GM12865 (cell line): ENCODE data around the gene KCTD2.
A peak's percentile ranks its signal among the peaks of the same experiment; 100 is the strongest.

Experiments
- DNase-seq: peaks from one replicate; pipeline ENCODE4 v3.0.0; 2010; ENCODE audit warnings: low read depth
- H3K4me3 ChIP-seq: 2 replicates; pipeline ENCODE4 v1.5.1; 2011; ENCODE audit warnings: mild to moderate bottlenecking, low read depth, low read length, control low read depth
- TF ChIP-seq, protein P1 (sequence below): IDR thresholded peaks from 2 replicates; pipeline ENCODE4 v1.5.1; 2011; ENCODE audit warnings: low read length, control low read depth, low read depth, inconsistent platforms; ENCODE audit not compliant: insufficient read depth; ENCODE audit errors: missing control alignments

Gene KCTD2

GRCh38 chr17:75105126-75106080 is 58.4 kb downstream of the KCTD2 start:
- peak; percentile 71 for DNase-seq
- TF ChIP-seq, protein P1, sequence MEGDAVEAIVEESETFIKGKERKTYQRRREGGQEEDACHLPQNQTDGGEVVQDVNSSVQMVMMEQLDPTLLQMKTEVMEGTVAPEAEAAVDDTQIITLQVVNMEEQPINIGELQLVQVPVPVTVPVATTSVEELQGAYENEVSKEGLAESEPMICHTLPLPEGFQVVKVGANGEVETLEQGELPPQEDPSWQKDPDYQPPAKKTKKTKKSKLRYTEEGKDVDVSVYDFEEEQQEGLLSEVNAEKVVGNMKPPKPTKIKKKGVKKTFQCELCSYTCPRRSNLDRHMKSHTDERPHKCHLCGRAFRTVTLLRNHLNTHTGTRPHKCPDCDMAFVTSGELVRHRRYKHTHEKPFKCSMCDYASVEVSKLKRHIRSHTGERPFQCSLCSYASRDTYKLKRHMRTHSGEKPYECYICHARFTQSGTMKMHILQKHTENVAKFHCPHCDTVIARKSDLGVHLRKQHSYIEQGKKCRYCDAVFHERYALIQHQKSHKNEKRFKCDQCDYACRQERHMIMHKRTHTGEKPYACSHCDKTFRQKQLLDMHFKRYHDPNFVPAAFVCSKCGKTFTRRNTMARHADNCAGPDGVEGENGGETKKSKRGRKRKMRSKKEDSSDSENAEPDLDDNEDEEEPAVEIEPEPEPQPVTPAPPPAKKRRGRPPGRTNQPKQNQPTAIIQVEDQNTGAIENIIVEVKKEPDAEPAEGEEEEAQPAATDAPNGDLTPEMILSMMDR: peak; percentile 77
- H3K4me3 ChIP-seq: no peak overlapping the region

DNA sequence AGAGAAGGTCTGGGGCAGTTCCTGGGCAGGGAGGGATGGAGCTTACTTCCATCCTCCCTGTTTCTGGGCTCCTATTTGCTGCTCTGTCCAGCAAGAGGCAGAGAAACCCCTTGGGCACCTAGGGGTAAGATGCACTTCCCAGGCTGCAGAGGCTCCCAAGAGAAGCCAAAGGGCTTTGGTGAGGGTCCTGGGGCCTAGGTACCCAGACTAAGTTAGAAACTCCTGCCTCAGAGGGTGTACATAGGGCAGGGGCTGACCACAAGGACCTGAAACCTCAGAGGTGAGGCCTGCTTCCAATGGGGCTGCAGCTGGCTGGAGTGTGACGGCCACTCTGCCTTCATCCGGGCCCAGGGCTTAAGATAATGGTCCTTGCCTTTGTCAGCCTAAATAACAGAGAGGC is 61.2 kb downstream of the KCTD2 start:
- DNase-seq: no peak
- no peak overlapping the region for H3K4me3 ChIP-seq
- TF ChIP-seq, protein P1: no peak

- TF ChIP-seq, protein P1: no peak
- no peak for DNase-seq
- H3K4me3 ChIP-seq: peak overlapping the region; percentile 93
These were observed 62.0 kb downstream of the KCTD2 start for GRCh38 chr17:75109046-75109406.

- peak within 1 kb of the TSS; percentile 93 for H3K4me3 ChIP-seq
- TF ChIP-seq, protein P1: no peak
- peak; percentile 93 for DNase-seq
These were observed 62.6 kb downstream of the KCTD2 start, which contains the start of gene ARMC7 for GRCh38 chr17:75109407-75110233. TSS of gene ARMC7 (plus strand) at chr17:75109969. CDS start at chr17:75110289, 320 bp downstream.

GRCh38 chr17:75110234-75110937 is 63.4 kb downstream of the KCTD2 start:
- TF ChIP-seq, protein P1: no peak
- H3K4me3 ChIP-seq: peak overlapping the region; percentile 93
- peak; percentile 37 for DNase-seq

- TF ChIP-seq, protein P1: no peak
- no peak for DNase-seq
- no peak overlapping the region for H3K4me3 ChIP-seq
These were observed 64.8 kb downstream of the KCTD2 start for GRCh38 chr17:75111777-75112335.
